Activated T-cell treated with anti-CD3 and anti-CD28 coated beads, Interleukin-2, amount 50 U/mL, for 1 hour (primary cell): Measurements from ENCODE around the gene RNU6-1.

Experiments used
- DNase-seq: peaks from one replicate; pipeline ENCODE4 v3.0.0-alpha.2; 2020

RNU6-1 gene

DNA sequence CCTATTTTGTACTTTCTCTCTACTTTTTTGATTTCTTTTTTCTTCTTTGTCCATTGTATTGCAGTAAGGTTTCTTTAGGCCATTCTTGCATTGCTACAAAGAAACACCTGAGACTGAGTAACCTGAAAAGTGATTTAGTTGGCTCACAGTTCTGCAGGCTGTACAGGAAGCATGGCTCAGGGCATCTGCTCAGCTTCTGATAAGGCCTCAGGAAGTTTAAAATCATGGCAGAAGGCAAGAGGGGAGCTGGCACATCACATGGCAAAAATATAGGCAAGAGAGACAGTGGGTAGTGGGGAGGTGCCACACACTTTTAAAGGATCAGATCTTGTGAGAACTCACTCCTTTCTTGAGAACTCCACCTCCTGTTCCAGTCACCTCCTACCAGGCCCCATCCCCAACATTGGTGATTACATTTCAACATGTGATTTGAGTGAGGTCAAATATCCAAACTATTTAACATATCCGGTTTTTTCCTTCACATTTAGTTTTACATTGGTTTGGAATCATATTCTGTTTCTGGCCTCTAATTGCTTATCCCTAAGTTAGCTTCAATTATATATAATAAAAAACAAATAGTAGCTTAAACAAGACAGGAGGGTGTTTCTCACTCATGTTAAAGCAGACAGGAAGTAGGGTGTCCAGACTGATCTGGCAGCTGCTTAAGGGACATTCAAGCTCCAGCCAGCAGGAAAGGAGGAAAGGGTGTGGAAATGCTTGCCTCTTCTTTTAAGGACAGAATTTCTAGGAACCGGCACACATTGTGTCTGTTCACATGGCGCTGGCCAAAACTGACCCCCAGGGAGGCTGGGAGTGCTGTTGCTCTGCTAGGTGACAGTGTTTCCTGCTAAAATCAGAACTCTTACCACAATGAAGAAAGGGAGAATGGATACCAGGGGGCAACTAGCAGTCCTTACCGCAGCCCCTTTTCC lies 43.4 kb downstream of the RNU6-1 start:
- no peak for DNase-seq

DNA sequence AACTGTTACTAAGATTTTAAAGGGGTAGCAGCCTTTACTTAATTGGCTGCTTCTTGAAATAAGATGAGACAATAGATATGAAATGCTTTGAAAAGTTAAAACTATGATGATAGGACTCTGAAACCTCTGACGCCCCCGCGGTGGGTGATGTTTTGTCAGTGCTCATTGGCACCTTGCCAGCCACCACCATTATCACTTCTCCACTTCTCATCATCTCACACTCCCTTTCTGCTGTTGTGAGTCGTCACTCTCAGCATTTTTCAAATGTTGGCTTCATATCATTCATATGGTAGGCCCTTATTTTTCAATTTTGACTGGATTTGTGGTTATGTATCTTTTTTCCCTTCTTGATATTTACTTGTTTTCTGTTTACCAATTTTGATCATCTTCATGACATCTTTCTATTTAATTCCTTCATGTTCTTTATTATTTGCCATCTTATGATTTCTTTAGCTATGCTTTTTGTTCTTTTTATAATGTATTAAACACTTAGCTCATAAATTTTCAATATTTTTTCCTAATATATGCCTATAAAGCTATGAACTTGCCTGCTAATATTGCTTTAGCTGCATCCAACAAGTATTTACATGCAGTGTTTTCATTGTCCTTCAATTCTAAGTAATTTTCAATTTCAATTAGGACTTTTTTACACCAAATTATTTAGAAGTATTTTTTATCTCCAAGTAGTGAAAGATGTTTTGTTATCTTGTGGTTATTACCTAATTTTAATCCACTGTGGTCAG lies 44.8 kb downstream of the RNU6-1 start:
- no peak for DNase-seq

DNA sequence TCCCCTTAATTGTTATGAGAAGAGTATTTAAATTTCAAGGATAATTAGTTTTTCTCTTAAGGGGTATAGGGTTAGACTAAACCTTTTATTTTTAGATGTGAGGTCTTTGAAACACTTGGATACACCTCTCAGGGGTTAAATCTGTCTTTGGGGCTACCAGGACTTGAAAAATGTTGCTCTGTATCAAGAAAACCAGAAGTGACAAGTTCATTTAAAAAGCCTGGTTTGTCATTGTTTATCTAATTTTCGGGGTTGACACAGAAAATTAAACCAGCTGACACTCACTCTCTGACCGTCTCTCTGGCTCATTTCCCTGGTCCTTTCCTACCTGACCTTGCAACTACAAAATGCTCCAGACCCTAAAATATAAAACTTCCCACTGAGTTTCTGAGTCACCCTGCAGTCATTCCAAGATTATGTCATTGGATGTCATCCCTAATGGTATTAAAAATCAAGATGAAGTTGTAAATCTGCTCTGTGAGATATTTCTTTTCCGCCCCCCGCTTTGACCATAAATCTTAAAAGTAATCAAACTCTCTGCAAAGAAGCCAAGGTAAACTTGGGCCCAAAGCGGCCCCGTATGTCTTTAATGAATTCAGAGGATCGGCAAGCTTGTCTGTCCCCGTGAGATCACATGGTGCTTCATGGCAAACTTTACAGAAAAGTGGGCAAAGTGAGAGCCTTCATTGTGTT lies 47.4 kb downstream of the RNU6-1 start:
- DNase-seq, result no peak

DNA sequence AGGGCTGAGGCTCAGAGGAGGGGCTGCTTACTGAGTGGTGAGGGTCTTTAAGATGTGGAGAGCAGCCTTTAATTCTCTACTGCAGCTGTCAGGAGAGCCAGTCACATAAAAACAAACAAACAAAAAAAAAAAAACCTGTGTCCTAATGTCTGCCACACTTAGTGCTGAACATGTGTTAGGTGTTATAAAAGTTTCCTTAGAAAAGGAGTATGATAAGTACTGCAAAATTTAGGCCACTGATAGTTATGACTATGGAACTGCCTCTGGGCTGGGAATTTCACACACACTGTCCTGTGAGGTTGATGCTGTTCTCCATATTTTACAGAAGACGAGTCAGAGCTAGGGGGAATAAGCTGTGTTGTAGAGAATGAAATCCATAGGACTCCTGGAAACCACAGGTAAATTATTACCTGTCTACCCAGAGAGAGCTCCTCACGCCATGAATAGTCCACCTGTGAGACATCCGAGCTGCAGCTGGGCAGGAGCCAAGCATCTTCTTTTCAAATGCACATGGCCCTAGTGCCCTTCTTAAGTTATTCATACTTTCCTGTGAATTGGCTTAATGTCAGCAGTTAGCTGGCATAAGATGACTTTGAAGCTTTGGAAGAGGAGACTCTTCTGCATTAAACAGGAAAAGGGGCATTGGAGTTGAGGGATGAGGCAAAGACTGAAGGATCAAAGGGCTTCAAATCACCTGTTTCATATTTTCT lies 49.1 kb downstream of the RNU6-1 start:
- DNase-seq, result no peak
